Ishikawa (cell line): Measurements from ENCODE around the gene PTCD1.

Experiments used
- CEBPB ChIP-seq: IDR thresholded peaks from 2 replicates; pipeline ENCODE4 v1.6.1; 2012
- EP300 ChIP-seq: IDR thresholded peaks from 2 replicates; pipeline ENCODE4 v1.6.1; 2012; ENCODE audit warnings: borderline replicate concordance
- NFIC ChIP-seq: IDR thresholded peaks from 2 replicates; pipeline ENCODE4 v1.6.1; 2012
- TAF1 ChIP-seq: IDR thresholded peaks from 2 replicates; pipeline ENCODE4 v1.6.1; 2012; ENCODE audit warnings: low read depth, mild to moderate bottlenecking
- TCF12 ChIP-seq: IDR thresholded peaks from 2 replicates; pipeline ENCODE4 v1.6.1; 2012; ENCODE audit warnings: low read depth
- TEAD4 ChIP-seq: IDR thresholded peaks from 2 replicates; pipeline ENCODE4 v1.6.1; 2012
- ZBTB7A ChIP-seq: IDR thresholded peaks from 2 replicates; pipeline ENCODE4 v1.6.1; 2012; ENCODE audit warnings: low read depth
- TF ChIP-seq, protein P1 (sequence below): IDR thresholded peaks from 2 replicates; pipeline ENCODE4 v1.6.1; 2012; ENCODE audit warnings: low read depth, mild to moderate bottlenecking
- TF ChIP-seq, protein P2 (sequence below): IDR thresholded peaks from 2 replicates; pipeline ENCODE4 v1.6.1; 2012
- TF ChIP-seq, protein P3 (sequence below): IDR thresholded peaks from 2 replicates; pipeline ENCODE4 v1.6.1; 2012

DNA sequence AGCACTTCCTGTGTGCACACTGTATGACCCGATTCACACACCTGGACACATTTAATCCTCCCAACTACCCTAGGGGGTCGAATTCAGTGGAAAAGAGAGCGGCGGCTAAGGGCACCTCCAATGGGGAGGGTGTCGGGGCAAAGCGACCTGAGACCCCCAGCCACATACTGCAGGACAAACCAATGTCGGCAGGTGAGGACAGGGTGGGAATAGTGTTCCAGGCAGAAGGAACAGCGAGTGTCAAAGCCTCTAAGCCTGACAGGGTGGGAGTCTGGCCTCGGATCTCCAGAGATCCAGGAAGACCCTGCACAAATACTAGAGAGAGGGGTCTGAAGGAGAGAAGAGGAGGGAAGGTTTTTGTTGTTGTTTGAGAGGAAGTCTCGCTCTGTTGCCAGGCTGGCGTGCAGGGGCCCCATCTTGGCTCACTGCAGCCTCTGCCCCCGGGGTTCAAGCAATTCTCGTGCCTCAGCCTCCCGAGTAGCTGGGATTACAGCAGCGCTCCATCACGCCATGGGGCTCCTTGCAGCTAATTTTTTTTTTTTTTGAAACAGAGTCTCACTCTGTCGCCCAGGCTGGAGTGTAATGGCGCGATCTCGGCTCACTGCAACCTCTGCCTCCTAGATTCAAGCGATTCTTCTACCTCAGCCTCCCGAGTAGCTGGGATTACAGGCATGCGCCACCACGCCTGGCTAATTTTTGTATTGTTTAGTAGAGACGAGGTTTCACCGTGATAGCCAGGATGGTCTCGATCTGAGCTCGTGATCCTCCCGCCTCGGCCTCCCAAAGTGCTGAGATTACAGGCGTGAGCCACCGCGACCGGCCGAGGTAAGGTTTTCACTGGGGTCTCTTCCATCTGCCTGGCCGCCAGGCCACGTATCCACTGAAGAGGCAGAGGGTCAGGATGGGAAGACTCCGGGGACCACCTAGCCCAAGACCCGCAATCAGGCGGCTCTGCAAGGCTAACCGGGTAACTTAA is 65.2 kb downstream of the PTCD1 start:
- TF ChIP-seq, protein P1, sequence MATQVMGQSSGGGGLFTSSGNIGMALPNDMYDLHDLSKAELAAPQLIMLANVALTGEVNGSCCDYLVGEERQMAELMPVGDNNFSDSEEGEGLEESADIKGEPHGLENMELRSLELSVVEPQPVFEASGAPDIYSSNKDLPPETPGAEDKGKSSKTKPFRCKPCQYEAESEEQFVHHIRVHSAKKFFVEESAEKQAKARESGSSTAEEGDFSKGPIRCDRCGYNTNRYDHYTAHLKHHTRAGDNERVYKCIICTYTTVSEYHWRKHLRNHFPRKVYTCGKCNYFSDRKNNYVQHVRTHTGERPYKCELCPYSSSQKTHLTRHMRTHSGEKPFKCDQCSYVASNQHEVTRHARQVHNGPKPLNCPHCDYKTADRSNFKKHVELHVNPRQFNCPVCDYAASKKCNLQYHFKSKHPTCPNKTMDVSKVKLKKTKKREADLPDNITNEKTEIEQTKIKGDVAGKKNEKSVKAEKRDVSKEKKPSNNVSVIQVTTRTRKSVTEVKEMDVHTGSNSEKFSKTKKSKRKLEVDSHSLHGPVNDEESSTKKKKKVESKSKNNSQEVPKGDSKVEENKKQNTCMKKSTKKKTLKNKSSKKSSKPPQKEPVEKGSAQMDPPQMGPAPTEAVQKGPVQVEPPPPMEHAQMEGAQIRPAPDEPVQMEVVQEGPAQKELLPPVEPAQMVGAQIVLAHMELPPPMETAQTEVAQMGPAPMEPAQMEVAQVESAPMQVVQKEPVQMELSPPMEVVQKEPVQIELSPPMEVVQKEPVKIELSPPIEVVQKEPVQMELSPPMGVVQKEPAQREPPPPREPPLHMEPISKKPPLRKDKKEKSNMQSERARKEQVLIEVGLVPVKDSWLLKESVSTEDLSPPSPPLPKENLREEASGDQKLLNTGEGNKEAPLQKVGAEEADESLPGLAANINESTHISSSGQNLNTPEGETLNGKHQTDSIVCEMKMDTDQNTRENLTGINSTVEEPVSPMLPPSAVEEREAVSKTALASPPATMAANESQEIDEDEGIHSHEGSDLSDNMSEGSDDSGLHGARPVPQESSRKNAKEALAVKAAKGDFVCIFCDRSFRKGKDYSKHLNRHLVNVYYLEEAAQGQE: no peak
- TF ChIP-seq TEAD4 (no peak), CEBPB (no peak), NFIC (no peak), EP300 (no peak), TCF12 (no peak), ZBTB7A (no peak), TAF1 (no peak)
- TF ChIP-seq, protein P2, sequence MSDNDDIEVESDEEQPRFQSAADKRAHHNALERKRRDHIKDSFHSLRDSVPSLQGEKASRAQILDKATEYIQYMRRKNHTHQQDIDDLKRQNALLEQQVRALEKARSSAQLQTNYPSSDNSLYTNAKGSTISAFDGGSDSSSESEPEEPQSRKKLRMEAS: no peak
- TF ChIP-seq, protein P3, sequence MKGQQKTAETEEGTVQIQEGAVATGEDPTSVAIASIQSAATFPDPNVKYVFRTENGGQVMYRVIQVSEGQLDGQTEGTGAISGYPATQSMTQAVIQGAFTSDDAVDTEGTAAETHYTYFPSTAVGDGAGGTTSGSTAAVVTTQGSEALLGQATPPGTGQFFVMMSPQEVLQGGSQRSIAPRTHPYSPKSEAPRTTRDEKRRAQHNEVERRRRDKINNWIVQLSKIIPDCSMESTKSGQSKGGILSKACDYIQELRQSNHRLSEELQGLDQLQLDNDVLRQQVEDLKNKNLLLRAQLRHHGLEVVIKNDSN: no peak
